GM23338 (cell line): ENCODE results near the gene SEL1L3. TPM values are rescaled to one million over a fixed set of nuclear protein-coding genes. Genes with fewer than 3 reads are reported as not detected.

ENCODE experiments used
- ATAC-seq: fragments of 200-7000 bp; cut with Tn5 transposase; 3 replicates; pipeline ENCODE4 v1.9.1; 2020
- DNase-seq: peaks from one replicate; pipeline ENCODE4 v3.0.0-alpha.2; 2015; ENCODE audit warnings: low spot score
- H2AFZ ChIP-seq: fragments of 200-600 bp; sonication (generic); 2 replicates; pipeline ENCODE4 v1.8.0; 2016; ENCODE audit warnings: antibody characterized with exemption, mild to moderate bottlenecking, moderate library complexity
- H3F3A ChIP-seq: fragments of 200-600 bp; sonication (generic); replicated peaks from 2 replicates; pipeline ENCODE4 v1.8.0; 2017; ENCODE audit warnings: antibody characterized with exemption, mixed run types, low read depth
- H3K27ac ChIP-seq: fragments of 200-600 bp; sonication (generic); 2 replicates; pipeline ENCODE4 v1.6.1; 2016; ENCODE audit warnings: low read depth
- H3K27me3 ChIP-seq: fragments of 200-600 bp; sonication (generic); 2 replicates; pipeline ENCODE4 v1.8.0; 2016; ENCODE audit warnings: mild to moderate bottlenecking, mixed run types, moderate library complexity; ENCODE audit not compliant: insufficient read depth
- H3K36me3 ChIP-seq: fragments of 200-600 bp; sonication (generic); 2 replicates; pipeline ENCODE4 v1.8.0; 2016; ENCODE audit warnings: mild to moderate bottlenecking; ENCODE audit not compliant: insufficient read depth
- H3K4me1 ChIP-seq: fragments of 200-600 bp; sonication (generic); 2 replicates; pipeline ENCODE4 v1.8.0; 2016; ENCODE audit warnings: mild to moderate bottlenecking, moderate library complexity; ENCODE audit not compliant: insufficient read depth
- H3K4me2 ChIP-seq: fragments of 200-600 bp; sonication (generic); 2 replicates; pipeline ENCODE4 v1.7.1; 2017; ENCODE audit warnings: mixed run types
- H3K4me3 ChIP-seq: fragments of 200-600 bp; sonication (generic); 2 replicates; pipeline ENCODE4 v1.6.1; 2016; ENCODE audit warnings: mixed run types
- H3K79me2 ChIP-seq: fragments of 200-600 bp; sonication (generic); replicated peaks from 2 replicates; pipeline ENCODE4 v1.8.0; 2017; ENCODE audit warnings: mild to moderate bottlenecking; ENCODE audit not compliant: insufficient read depth
- H3K9me2 ChIP-seq: fragments of 200-600 bp; sonication (generic); 2 replicates; pipeline ENCODE4 v1.8.0; 2017; ENCODE audit not compliant: insufficient read depth
- H4K20me1 ChIP-seq: fragments of 200-600 bp; sonication (generic); replicated peaks from 2 replicates; pipeline ENCODE4 v1.8.0; 2017; ENCODE audit warnings: mild to moderate bottlenecking; ENCODE audit not compliant: insufficient read depth
- H3K27ac Mint-ChIP-seq: 2 replicates; pipeline ENCODE4 v1.8.0; 2020; ENCODE audit warnings: inconsistent platforms, mild to moderate bottlenecking, moderate library complexity, mixed read lengths
- H3K27me3 Mint-ChIP-seq: 3 replicates; pipeline ENCODE4 v1.8.0; 2022; ENCODE audit warnings: low read depth, mild to moderate bottlenecking, moderate library complexity, mixed read lengths, inconsistent platforms; ENCODE audit not compliant: insufficient read depth, poor library complexity
- H3K36me3 Mint-ChIP-seq: 3 replicates; pipeline ENCODE4 v1.8.0; 2021; ENCODE audit warnings: low read depth, mild to moderate bottlenecking, inconsistent platforms, moderate library complexity, mixed read lengths
- H3K4me1 Mint-ChIP-seq: 3 replicates; pipeline ENCODE4 v1.8.0; 2020; ENCODE audit warnings: mild to moderate bottlenecking, inconsistent platforms, mixed read lengths
- H3K4me3 Mint-ChIP-seq: 3 replicates; pipeline ENCODE4 v1.8.0; 2021; ENCODE audit warnings: moderate library complexity, mild to moderate bottlenecking, inconsistent platforms, mixed read lengths
- H3K9me3 Mint-ChIP-seq: 3 replicates; pipeline ENCODE4 v1.8.0; 2020; ENCODE audit warnings: moderate library complexity, mild to moderate bottlenecking, inconsistent platforms, mixed read lengths
- CREB1 ChIP-seq: fragments of 250-450 bp; sonication (Bioruptor Pico); IDR thresholded peaks from 2 replicates; pipeline ENCODE4 v1.5.0; 2020; ENCODE audit warnings: low read depth, mild to moderate bottlenecking, moderate library complexity
- CTCF ChIP-seq, 2 experiments: fragments of 200-600 bp in 1 of 2; sonication (generic) in 1 of 2; conservative IDR thresholded peaks; 2 replicates each; pipeline versions ENCODE4 v1.5.1 to v1.6.1; 2016 to 2017; ENCODE audit warnings: antibody characterized with exemption in 2 of 2, low read depth in 2 of 2, mild to moderate bottlenecking in 2 of 2, moderate library complexity in 1 of 2
- ETS1 ChIP-seq: IDR thresholded peaks from 2 replicates; pipeline ENCODE4 v1.6.1; 2016; ENCODE audit warnings: antibody characterized with exemption
- EZH2 ChIP-seq: fragments of 200-600 bp; sonication (generic); IDR thresholded peaks from one replicate; pipeline ENCODE4 v1.8.0; 2017; ENCODE audit warnings: antibody characterized with exemption, mild to moderate bottlenecking, low read depth; ENCODE audit not compliant: unreplicated experiment
- EZH2phosphoT487 ChIP-seq: fragments of 200-600 bp; sonication (generic); IDR thresholded peaks from one replicate; pipeline ENCODE4 v1.8.1; 2018; ENCODE audit warnings: antibody characterized with exemption; ENCODE audit not compliant: unreplicated experiment
- JUNB ChIP-seq: IDR thresholded peaks from one replicate; pipeline ENCODE4 v1.6.1; 2016; ENCODE audit warnings: antibody characterized with exemption; ENCODE audit not compliant: unreplicated experiment
- NANOG ChIP-seq: IDR thresholded peaks from 2 replicates; pipeline ENCODE4 v1.6.1; 2016; ENCODE audit warnings: antibody characterized with exemption, borderline replicate concordance
- POLR2AphosphoS5 ChIP-seq: IDR thresholded peaks from 2 replicates; pipeline ENCODE4 v1.6.1; 2016; ENCODE audit warnings: antibody characterized with exemption, low read depth
- REST ChIP-seq: IDR thresholded peaks from one replicate; pipeline ENCODE4 v1.6.1; 2018; ENCODE audit warnings: antibody characterized with exemption; ENCODE audit not compliant: unreplicated experiment
- STAT1 ChIP-seq: IDR thresholded peaks from one replicate; pipeline ENCODE4 v1.6.1; 2016; ENCODE audit warnings: antibody characterized with exemption; ENCODE audit not compliant: unreplicated experiment
- ZNF114 ChIP-seq: fragments of 250-450 bp; sonication (Bioruptor Pico); IDR thresholded peaks from 2 replicates; pipeline ENCODE4 v1.5.0; 2020; ENCODE audit warnings: mild to moderate bottlenecking, moderate library complexity
- ZNF331 ChIP-seq: fragments of 250-450 bp; sonication (Bioruptor Pico); IDR thresholded peaks from 2 replicates; pipeline ENCODE4 v1.5.0; 2020; ENCODE audit warnings: low read depth, mild to moderate bottlenecking, moderate library complexity
- ZNF462 ChIP-seq: fragments of 250-450 bp; sonication (Bioruptor Pico); IDR thresholded peaks from 2 replicates; pipeline ENCODE4 v1.5.0; 2020; ENCODE audit warnings: mild to moderate bottlenecking, moderate library complexity
- polyA plus RNA-seq: library from polyadenylated mRNA; unstranded; fragments of >200 nt; fragmentation: Nextera tagmentation; extraction: Ambion mirVana; gene quantifications from 2 replicates; pipeline ENCODE4 v1.2.1, GENCODE V29; 2016
- total RNA-seq: library from RNA; depleted of rRNA; stranded (reverse); fragments of >200 nt; shearing (Covaris generic); gene quantifications from 2 replicates; pipeline ENCODE4 v1.2.3, GENCODE V29; 2014

SEL1L3 gene
- total and polyA plus RNA-seq, 2 experiments from 2014 or later: 17.1 to 61.7 TPM

GRCh38 chr4:25888781-25889180 is 26.0 kb upstream of the SEL1L3 start:
- H3K4me3 ChIP-seq: no peak overlapping the region
- no peaks in the 10 kb centered on the region for H3K9me2 ChIP-seq
- H3K4me3 Mint-ChIP-seq: no peak overlapping the region
- no peak for TF ChIP-seq ETS1
- no peak for TF ChIP-seq JUNB
- no peak for TF ChIP-seq ZNF114 (CRISPR knock-in tag)
- no peak for TF ChIP-seq STAT1
- no peak for TF ChIP-seq POLR2AphosphoS5
- TF ChIP-seq CREB1 (CRISPR knock-in tag): no peak
- TF ChIP-seq EZH2phosphoT487: no peak
- TF ChIP-seq NANOG: no peak
- TF ChIP-seq CTCF (conservative IDR thresholded peaks at IDR 0.05; ENCODE audit: low read depth in 2 of 2): no peak
- no peak for TF ChIP-seq REST
- TF ChIP-seq ZNF331: no peak
- TF ChIP-seq EZH2: no peak
- no peak for TF ChIP-seq ZNF462 (CRISPR knock-in tag)
- H3K9me3 Mint-ChIP-seq: no peaks in the 10 kb centered on the region
- H3K4me2 ChIP-seq: no peak overlapping the region
- H3K4me1 ChIP-seq: peaks cover 23% of the 10 kb centered on the region
- no peak overlapping the region for H3K27ac ChIP-seq
- no peak overlapping the region for H2AFZ ChIP-seq
- H3K4me1 Mint-ChIP-seq: peaks cover 26% of the 10 kb centered on the region
- no peak overlapping the region for H3K27ac Mint-ChIP-seq
- no peaks in the 10 kb centered on the region for H3K79me2 ChIP-seq
- ATAC-seq (no peak), DNase-seq (no peak)
- no peaks in the 10 kb centered on the region; the same call in 2 of the 3 replicates for H3K36me3 Mint-ChIP-seq
- no peaks in the 10 kb centered on the region for H3K27me3 ChIP-seq
- H4K20me1 ChIP-seq: no peaks in the 10 kb centered on the region
- no peaks in the 10 kb centered on the region for H3K27me3 Mint-ChIP-seq
- no peaks in the 10 kb centered on the region for H3K36me3 ChIP-seq
- H3F3A ChIP-seq: no peaks in the 10 kb centered on the region
